H9 (cell line): ENCODE results near the gene TMPRSS6. TPM values are rescaled to one million over a fixed set of nuclear protein-coding genes. Genes with fewer than 3 reads are reported as not detected.

Experiments
- DNase-seq: peaks from one replicate; pipeline ENCODE4 v3.0.0-alpha.2; 2017
- H2AFZ ChIP-seq: one replicate; pipeline ENCODE4 v1.6.1; 2013; ENCODE audit warnings: mild to moderate bottlenecking, low read length, control low read depth, moderate library complexity
- H2AK5ac ChIP-seq: 2 replicates; pipeline ENCODE4 v1.6.1; 2013; ENCODE audit warnings: low read length, control low read depth, mixed read lengths; ENCODE audit not compliant: insufficient read length
- H2BK120ac ChIP-seq: one replicate; pipeline ENCODE4 v1.6.1; 2013; ENCODE audit warnings: low read depth, mild to moderate bottlenecking, low read length, control low read depth, inconsistent platforms; ENCODE audit not compliant: poor library complexity, severe bottlenecking
- H2BK12ac ChIP-seq: 2 replicates; pipeline ENCODE4 v1.6.1; 2013; ENCODE audit warnings: low read length, control low read depth, mixed read lengths, low read depth; ENCODE audit not compliant: insufficient read length
- H2BK15ac ChIP-seq: 2 replicates; pipeline ENCODE4 v1.6.1; 2013; ENCODE audit warnings: low read depth, low read length, control low read depth
- H2BK20ac ChIP-seq: one replicate; pipeline ENCODE4 v1.6.1; 2013; ENCODE audit warnings: low read depth, mild to moderate bottlenecking, low read length, control low read depth, inconsistent platforms; ENCODE audit not compliant: poor library complexity, severe bottlenecking
- H2BK5ac ChIP-seq: 2 replicates; pipeline ENCODE4 v1.6.1; 2013; ENCODE audit warnings: low read length, control low read depth, mixed read lengths; ENCODE audit not compliant: insufficient read length
- H3K14ac ChIP-seq: 2 replicates; pipeline ENCODE4 v1.6.1; 2013; ENCODE audit warnings: low read length, control low read depth; ENCODE audit not compliant: insufficient read depth
- H3K18ac ChIP-seq: 2 replicates; pipeline ENCODE4 v1.6.1; 2013; ENCODE audit warnings: low read depth, mild to moderate bottlenecking, mixed read lengths, low read length, control low read depth; ENCODE audit not compliant: insufficient read length
- H3K23ac ChIP-seq: 2 replicates; pipeline ENCODE4 v1.6.1; 2013; ENCODE audit warnings: low read length, control low read depth, mixed read lengths, low read depth; ENCODE audit not compliant: insufficient read length
- H3K23me2 ChIP-seq: 2 replicates; pipeline ENCODE4 v1.6.1; 2013; ENCODE audit warnings: low read depth, mild to moderate bottlenecking, mixed read lengths, low read length, control low read depth; ENCODE audit not compliant: insufficient read length, poor library complexity, severe bottlenecking
- H3K27ac ChIP-seq: 2 replicates; pipeline ENCODE4 v1.5.1; 2013; ENCODE audit warnings: low read length, control low read depth, mixed read lengths, low read depth; ENCODE audit not compliant: insufficient read length
- H3K27me3 ChIP-seq: 2 replicates; pipeline ENCODE4 v1.6.1; 2013; ENCODE audit warnings: low read length, control low read depth, inconsistent platforms; ENCODE audit not compliant: insufficient read depth
- H3K4ac ChIP-seq: 2 replicates; pipeline ENCODE4 v1.6.1; 2013; ENCODE audit warnings: low read depth, mild to moderate bottlenecking, control low read depth, inconsistent platforms, low read length, moderate library complexity
- H3K4me1 ChIP-seq: 2 replicates; pipeline ENCODE4 v1.6.1; 2013; ENCODE audit warnings: low read length, control low read depth, inconsistent platforms; ENCODE audit not compliant: insufficient read depth
- H3K4me2 ChIP-seq: 2 replicates; pipeline ENCODE4 v1.6.1; 2013; ENCODE audit warnings: low read length, control low read depth, mixed read lengths; ENCODE audit not compliant: insufficient read length, insufficient read depth
- H3K56ac ChIP-seq: 2 replicates; pipeline ENCODE4 v1.6.1; 2013; ENCODE audit warnings: low read depth, mild to moderate bottlenecking, mixed read lengths, low read length, control low read depth; ENCODE audit not compliant: insufficient read length
- H3K79me1 ChIP-seq: 2 replicates; pipeline ENCODE4 v1.6.1; 2013; ENCODE audit warnings: low read depth, mild to moderate bottlenecking, moderate library complexity, low read length, control low read depth, inconsistent platforms; ENCODE audit not compliant: insufficient read depth, poor library complexity, severe bottlenecking
- H3K79me2 ChIP-seq: 2 replicates; pipeline ENCODE4 v1.6.1; 2013; ENCODE audit warnings: low read length, control low read depth, inconsistent platforms; ENCODE audit not compliant: insufficient read depth
- H3K9ac ChIP-seq: 2 replicates; pipeline ENCODE4 v1.6.1; 2013; ENCODE audit warnings: low read length, control low read depth, mixed read lengths; ENCODE audit not compliant: insufficient read length; ENCODE audit errors: extremely low read depth
- H3K9me3 ChIP-seq: one replicate; pipeline ENCODE4 v1.6.1; 2013; ENCODE audit warnings: low read depth, low read length, inconsistent platforms; ENCODE audit not compliant: control insufficient read depth
- H3T11ph ChIP-seq: one replicate; pipeline ENCODE4 v1.6.1; 2013; ENCODE audit warnings: mild to moderate bottlenecking, low read length, control low read depth, inconsistent platforms
- H4K20me1 ChIP-seq: one replicate; pipeline ENCODE4 v1.6.1; 2013; ENCODE audit not compliant: control insufficient read depth, insufficient read length, insufficient read depth
- H4K5ac ChIP-seq: 2 replicates; pipeline ENCODE4 v1.6.1; 2013; ENCODE audit warnings: low read depth, mild to moderate bottlenecking, mixed read lengths, low read length, control low read depth; ENCODE audit not compliant: insufficient read length
- H4K8ac ChIP-seq: replicated peaks from 2 replicates; pipeline ENCODE4 v1.6.1; 2013; ENCODE audit warnings: low read length, control low read depth, mixed read lengths, low read depth; ENCODE audit not compliant: insufficient read length
- H4K91ac ChIP-seq: 2 replicates; pipeline ENCODE4 v1.6.1; 2013; ENCODE audit warnings: low read depth, mild to moderate bottlenecking, moderate library complexity, mixed read lengths, low read length, control low read depth; ENCODE audit not compliant: insufficient read length
- H3K27ac Mint-ChIP-seq, 3 experiments: 2 replicates in 2 of 3; 3 replicates in 1 of 3; pipeline ENCODE4 v1.8.0; 2020 to 2021; ENCODE audit warnings: mixed read lengths in 3 of 3, mild to moderate bottlenecking in 1 of 3, moderate library complexity in 1 of 3
- H3K27me3 Mint-ChIP-seq: 2 replicates; pipeline ENCODE4 v1.8.0; 2021; ENCODE audit warnings: low read depth, mild to moderate bottlenecking, moderate library complexity, mixed read lengths
- H3K36me3 Mint-ChIP-seq, 3 experiments: 2 replicates in 2 of 3; 3 replicates in 1 of 3; pipeline ENCODE4 v1.8.0; 2020 to 2021; ENCODE audit warnings: low read depth in 3 of 3, mixed read lengths in 3 of 3; ENCODE audit not compliant: insufficient read depth in 1 of 3
- H3K4me1 Mint-ChIP-seq, 2 experiments: 2 replicates each; pipeline ENCODE4 v1.8.0; 2020; ENCODE audit warnings: mixed read lengths in 2 of 2
- H3K4me3 Mint-ChIP-seq, 2 experiments: 2 replicates in 1 of 2; 3 replicates in 1 of 2; pipeline ENCODE4 v1.8.0; 2020 to 2021; ENCODE audit warnings: mild to moderate bottlenecking in 2 of 2, mixed read lengths in 2 of 2, moderate library complexity in 1 of 2
- H3K9me3 Mint-ChIP-seq, 2 experiments: 2 replicates in 1 of 2; 3 replicates in 1 of 2; pipeline ENCODE4 v1.8.0; 2020; ENCODE audit warnings: mild to moderate bottlenecking in 2 of 2, mixed read lengths in 2 of 2, moderate library complexity in 1 of 2
- CTCF ChIP-seq: fragments of 200-600 bp; sonication (generic); conservative IDR thresholded peaks from 3 replicates; pipeline ENCODE4 v1.8.0; 2021; ENCODE audit warnings: antibody characterized with exemption, mild to moderate bottlenecking
- WGBS: extraction: QIAGEN DNeasy Blood & Tissue Kit; methylation state at CpG from one replicate; pipeline ENCODE4 v1.1.7; 2013; ENCODE audit warnings: missing lambda C conversion rate, low lambda C conversion rate, mixed read lengths; ENCODE audit not compliant: insufficient read length; ENCODE audit errors: extremely low coverage; 5-methylcytosine and 5-hydroxymethylcytosine counted together
- total RNA-seq: library from RNA; stranded (reverse); gene quantifications from 2 replicates; pipeline ENCODE4 v1.2.1, GENCODE V29; 2021

TMPRSS6 gene
- total RNA-seq, 1 experiment from 2014 or later, result not detected

DNA sequence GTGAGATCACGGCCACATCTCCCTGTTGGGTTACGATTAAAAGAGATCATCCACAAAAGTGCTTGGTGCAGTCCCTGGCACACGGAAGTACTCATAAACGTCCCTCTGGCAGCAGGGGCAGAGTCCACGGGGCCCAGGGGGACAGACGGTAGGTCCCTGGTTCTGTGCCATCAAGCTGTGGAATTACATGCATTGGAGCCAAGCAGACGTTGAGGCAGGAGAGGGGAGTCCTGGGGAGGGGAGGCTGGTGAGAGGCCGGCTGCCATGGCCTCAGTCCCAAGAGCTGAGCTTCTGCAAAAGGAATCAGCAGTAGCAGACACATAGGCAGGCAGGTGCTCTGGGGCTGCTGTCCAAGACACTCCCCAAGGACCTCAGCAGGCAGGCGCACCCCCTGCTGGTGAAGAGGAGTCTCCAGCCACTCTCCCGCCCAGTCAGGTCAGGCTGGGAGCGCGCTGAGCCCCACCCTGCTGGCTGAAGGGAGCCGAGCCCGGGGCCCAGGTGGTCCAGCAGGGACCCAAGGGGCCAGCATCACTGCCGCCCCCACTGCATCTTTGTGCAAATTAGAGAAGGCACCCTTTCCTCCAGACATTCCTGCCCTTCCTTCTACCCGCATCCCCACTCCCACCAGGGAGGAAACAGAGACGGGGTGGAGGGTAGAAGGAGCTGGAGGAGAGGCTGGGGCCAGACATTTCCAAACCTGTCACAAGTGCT is 65.5 kb downstream of the TMPRSS6 start:
- DNase-seq, result peak; percentile 70
- Histone ChIP-seq H2BK5ac (no peak overlapping the region), H2BK12ac (no peak overlapping the region), H3K79me2 (no peaks in the 10 kb centered on the region), H2AK5ac (no peak overlapping the region), H4K8ac (no peak overlapping the region), H2BK120ac (no peak overlapping the region), H3K79me1 (no peaks in the 10 kb centered on the region), H2BK15ac (no peak overlapping the region), H3K4me2 (no peak overlapping the region), H3K14ac (no peak overlapping the region), H4K5ac (no peak overlapping the region), H4K91ac (no peak overlapping the region), H3K9me3 (no peaks in the 10 kb centered on the region), H2BK20ac (no peak overlapping the region), H3K18ac (no peak overlapping the region), H3K23ac (no peak overlapping the region), H3K9ac (no peak overlapping the region), H3K27ac (no peak overlapping the region), H2AFZ (no peak overlapping the region), H3K23me2 (no peaks in the 10 kb centered on the region), H4K20me1 (no peaks in the 10 kb centered on the region), H3K27me3 (no peaks in the 10 kb centered on the region; the same call in 1 of the 2 replicates), H3K4me1 (no peaks in the 10 kb centered on the region; the same call in 1 of the 2 replicates), H3K56ac (no peak overlapping the region), H3K4ac (no peak overlapping the region), H3T11ph (no peak overlapping the region)
- H3K27me3 Mint-ChIP-seq, result peaks cover 21% of the 10 kb centered on the region
- H3K9me3 Mint-ChIP-seq, result no peaks in the 10 kb centered on the region
- TF ChIP-seq CTCF, result peak; percentile 48
- no CpG with 5 or more reads among the region's 17 CpGs for WGBS
- peaks cover 12 to 18% of the 10 kb centered on the region in 2 experiments for H3K4me1 Mint-ChIP-seq
- H3K4me3 Mint-ChIP-seq, result no peak overlapping the region
- no peaks in the 10 kb centered on the region for H3K36me3 Mint-ChIP-seq
- H3K27ac Mint-ChIP-seq, result no peak overlapping the region; a peak in 1 of 7 replicates
